ENCODE measurements around the gene RIPPLY3.
"Not testable (repeated sequence)": the region's sequence is repeated elsewhere in the genome, so short reads cannot be mapped to it uniquely, and the experiment has no call there.

DNA sequence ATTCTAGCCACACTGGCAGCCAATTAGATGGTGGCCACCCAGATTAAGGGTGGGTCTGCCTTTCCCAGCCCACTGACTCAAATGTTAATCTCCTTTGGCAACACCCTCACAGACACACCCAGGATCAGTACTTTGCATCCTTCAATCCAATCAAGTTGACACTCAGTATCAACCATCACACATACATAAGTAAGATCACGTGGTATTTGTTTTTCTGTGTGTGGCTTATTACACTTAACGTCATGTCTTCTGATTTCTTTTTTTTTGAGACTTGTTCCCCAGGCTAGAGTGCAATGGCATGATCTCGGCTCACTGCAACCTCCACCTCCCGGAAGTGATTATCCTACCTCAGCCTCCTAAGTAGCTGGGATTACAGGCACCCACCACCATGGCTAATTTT lies 27.9 kb downstream of the RIPPLY3 start:
- not testable (repeated sequence) for TF ChIP-seq CTCF (conservative IDR thresholded peaks at IDR 0.05); ZFX (IDR thresholded peaks at IDR 0.05)

Data from C4-2B (cell line).